ENCODE data around the gene SLC17A9. TPM values are rescaled to one million over a fixed set of nuclear protein-coding genes. Genes with fewer than 3 reads are reported as not detected.

Gene SLC17A9
- total RNA-seq, 1 donor from 2014 or later, result 15.2 TPM

- ATAC-seq (no peak), DNase-seq (no peak)
- intact Hi-C loops (cut with DNase I), result no loop called here
- no peaks in the 10 kb centered on the region for H3K36me3 ChIP-seq
- no peak overlapping the region for H3K4me3 ChIP-seq
- no peak overlapping the region for H3K27ac ChIP-seq
- peaks cover 30% of the 10 kb centered on the region for H3K4me1 ChIP-seq
- H3K9me3 ChIP-seq, result no peaks in the 10 kb centered on the region
- H3K27me3 ChIP-seq, result no peaks in the 10 kb centered on the region
- TF ChIP-seq CTCF (IDR thresholded peaks at IDR 0.05), result no peak
Measured at GRCh38 chr20:62955519-62956386, 3.2 kb downstream of the SLC17A9 start.

- ATAC-seq (no peak), DNase-seq (no peak)
- Histone ChIP-seq H3K9me3 (no peaks in the 10 kb centered on the region), H3K27me3 (no peaks in the 10 kb centered on the region), H3K4me1 (peaks cover 30% of the 10 kb centered on the region), H3K36me3 (no peaks in the 10 kb centered on the region), H3K4me3 (no peak overlapping the region), H3K27ac (no peak overlapping the region)
- intact Hi-C loops (cut with DNase I), result no loop called here
- no peak for TF ChIP-seq CTCF (IDR thresholded peaks at IDR 0.05)
Measured at GRCh38 chr20:62956387-62957135, 4.1 kb downstream of the SLC17A9 start.

GRCh38 chr20:62957136-62958117 lies 4.9 kb downstream of the SLC17A9 start:
- Histone ChIP-seq H3K4me3 (no peak overlapping the region), H3K9me3 (no peaks in the 10 kb centered on the region), H3K27ac (no peak overlapping the region), H3K27me3 (no peaks in the 10 kb centered on the region), H3K4me1 (peaks cover 22% of the 10 kb centered on the region), H3K36me3 (no peaks in the 10 kb centered on the region)
- intact Hi-C loops (cut with DNase I), result no loop called here
- DNase-seq, result no peak
- ATAC-seq, result no peak
- TF ChIP-seq CTCF (IDR thresholded peaks at IDR 0.05), result no peak

GRCh38 chr20:62958388-62959100 lies 6.0 kb downstream of the SLC17A9 start:
- no peaks in the 10 kb centered on the region for H3K9me3 ChIP-seq
- H3K27ac ChIP-seq, result no peak overlapping the region
- ATAC-seq (no peak), DNase-seq (no peak)
- H3K27me3 ChIP-seq, result no peaks in the 10 kb centered on the region
- no peak overlapping the region for H3K4me3 ChIP-seq
- H3K4me1 ChIP-seq, result peaks cover 11% of the 10 kb centered on the region
- intact Hi-C loops (cut with DNase I), result no loop called here
- no peak for TF ChIP-seq CTCF (IDR thresholded peaks at IDR 0.05)
- no peaks in the 10 kb centered on the region for H3K36me3 ChIP-seq

Measured in upper lobe of right lung (tissue), 1 donor.